Natural killer cell (primary cell): ENCODE data around the gene CHRNA3. TPM values are rescaled to one million over a fixed set of nuclear protein-coding genes. Genes with fewer than 3 reads are reported as not detected.

Experiments
- ATAC-seq, 3 donors: fragments of 150-1000 bp in 2 of 3; fragments of 200-7000 bp in 1 of 3; cut with Tn5 transposase; 1 replicate in 1 of 3; 2 replicates in 2 of 3; pipeline ENCODE4 v1.10.0; 2021; ENCODE audit warnings: mild to moderate bottlenecking in 2 of 3, moderate library complexity in 2 of 3
- DNase-seq, 2 donors: peaks; one replicate each; pipeline versions ENCODE4 v3.0.0 to v3.0.0-alpha.2; 2013 to 2021; ENCODE audit warnings: mixed read lengths in 1 of 2
- H3K27ac ChIP-seq: one replicate; pipeline ENCODE4 v1.5.1; 2013; ENCODE audit warnings: mild to moderate bottlenecking, low read length
- H3K27me3 ChIP-seq: one replicate; pipeline ENCODE4 v1.6.1; 2013; ENCODE audit warnings: low read length; ENCODE audit not compliant: control insufficient read depth, insufficient read depth
- H3K36me3 ChIP-seq: one replicate; pipeline ENCODE4 v1.6.1; 2013; ENCODE audit warnings: low read length; ENCODE audit not compliant: control insufficient read depth, insufficient read depth
- H3K4me1 ChIP-seq: one replicate; pipeline ENCODE4 v1.6.1; 2013; ENCODE audit warnings: low read length; ENCODE audit not compliant: control insufficient read depth, insufficient read depth
- H3K4me3 ChIP-seq: one replicate; pipeline ENCODE4 v1.5.1; 2013; ENCODE audit warnings: low read length
- H3K9me3 ChIP-seq: one replicate; pipeline ENCODE4 v1.6.1; 2013; ENCODE audit warnings: low read length; ENCODE audit not compliant: control insufficient read depth, insufficient read depth
- H3K27ac Mint-ChIP-seq, 2 donors: one replicate each; pipeline ENCODE4 v1.8.0; 2022; ENCODE audit warnings: mild to moderate bottlenecking in 2 of 2, mixed read lengths in 2 of 2, moderate library complexity in 1 of 2
- H3K27me3 Mint-ChIP-seq, 2 donors: one replicate each; pipeline ENCODE4 v1.8.0; 2022; ENCODE audit warnings: low read depth in 2 of 2, mixed read lengths in 2 of 2
- H3K36me3 Mint-ChIP-seq: one replicate; pipeline ENCODE4 v1.8.0; 2022; ENCODE audit warnings: mixed read lengths
- H3K4me1 Mint-ChIP-seq, 2 donors: one replicate each; pipeline ENCODE4 v1.8.0; 2022; ENCODE audit warnings: mixed read lengths in 2 of 2
- H3K4me3 Mint-ChIP-seq: one replicate; pipeline ENCODE4 v1.8.0; 2022; ENCODE audit warnings: mild to moderate bottlenecking, moderate library complexity, mixed read lengths
- H3K9me3 Mint-ChIP-seq, 2 donors: one replicate each; pipeline ENCODE4 v1.8.0; 2022; ENCODE audit warnings: mixed read lengths in 2 of 2
- WGBS: methylation state at CpG from one replicate; pipeline ENCODE4 v1.1.7; 2013; ENCODE audit warnings: missing lambda C conversion rate; ENCODE audit not compliant: insufficient coverage; 5-methylcytosine and 5-hydroxymethylcytosine counted together
- intact Hi-C: fragments of 100-400 bp; cut with micrococcal nuclease; formaldehyde crosslinking; loops from one replicate; pipeline ENCODE4 v1.14.2; 2022
- total RNA-seq, 4 donors: library from RNA; stranded (reverse); fragments of 120-200 nt in 1 of 4; gene quantifications; one replicate each; pipeline versions ENCODE4 v1.2.3 to v1.2.4, GENCODE V29; 2013 to 2022
- TF ChIP-seq, protein P1 (sequence below): fragments of 200-600 bp; IDR thresholded peaks from one replicate; pipeline ENCODE4 v1.8.0; 2022; ENCODE audit warnings: antibody characterized with exemption

CHRNA3 gene
- total RNA-seq, 3 donors from 2014 or later (not counting 1 experiment from before 2014, with no cell fraction given): not detected

DNA sequence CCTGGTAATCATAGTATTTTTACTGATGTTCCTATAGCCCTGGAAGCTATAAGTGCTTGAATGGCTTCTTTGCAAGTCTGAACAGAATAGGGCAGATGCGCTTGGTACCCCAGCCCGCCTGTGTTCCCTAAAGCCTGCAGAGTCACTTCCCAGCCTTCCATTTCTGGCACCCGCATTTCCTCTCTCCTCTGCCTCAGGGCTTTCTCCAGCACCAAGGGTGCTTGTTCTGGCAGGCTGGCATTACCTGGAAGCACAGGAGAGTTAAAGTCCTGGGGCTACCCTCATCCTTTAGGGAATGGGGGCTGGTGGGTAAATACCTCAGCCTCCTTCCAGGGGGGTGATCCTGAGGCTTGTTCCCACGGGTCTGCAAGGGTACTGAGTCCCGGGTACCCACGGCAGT lies 7.4 kb upstream of the CHRNA3 start:
- Mint-ChIP-seq H3K27ac (no peak overlapping the region), H3K36me3 (no peaks in the 10 kb centered on the region), H3K9me3 (no peaks in the 10 kb centered on the region), H3K27me3 (peaks cover 8 to 25% of the 10 kb centered on the region in 2 donors), H3K4me3 (no peak overlapping the region), H3K4me1 (no peaks in the 10 kb centered on the region)
- Histone ChIP-seq H3K4me1 (no peaks in the 10 kb centered on the region), H3K27me3 (no peaks in the 10 kb centered on the region), H3K36me3 (no peaks in the 10 kb centered on the region), H3K4me3 (no peak overlapping the region), H3K27ac (no peak overlapping the region), H3K9me3 (no peaks in the 10 kb centered on the region)
- DNase-seq: no peak
- TF ChIP-seq, protein P1, sequence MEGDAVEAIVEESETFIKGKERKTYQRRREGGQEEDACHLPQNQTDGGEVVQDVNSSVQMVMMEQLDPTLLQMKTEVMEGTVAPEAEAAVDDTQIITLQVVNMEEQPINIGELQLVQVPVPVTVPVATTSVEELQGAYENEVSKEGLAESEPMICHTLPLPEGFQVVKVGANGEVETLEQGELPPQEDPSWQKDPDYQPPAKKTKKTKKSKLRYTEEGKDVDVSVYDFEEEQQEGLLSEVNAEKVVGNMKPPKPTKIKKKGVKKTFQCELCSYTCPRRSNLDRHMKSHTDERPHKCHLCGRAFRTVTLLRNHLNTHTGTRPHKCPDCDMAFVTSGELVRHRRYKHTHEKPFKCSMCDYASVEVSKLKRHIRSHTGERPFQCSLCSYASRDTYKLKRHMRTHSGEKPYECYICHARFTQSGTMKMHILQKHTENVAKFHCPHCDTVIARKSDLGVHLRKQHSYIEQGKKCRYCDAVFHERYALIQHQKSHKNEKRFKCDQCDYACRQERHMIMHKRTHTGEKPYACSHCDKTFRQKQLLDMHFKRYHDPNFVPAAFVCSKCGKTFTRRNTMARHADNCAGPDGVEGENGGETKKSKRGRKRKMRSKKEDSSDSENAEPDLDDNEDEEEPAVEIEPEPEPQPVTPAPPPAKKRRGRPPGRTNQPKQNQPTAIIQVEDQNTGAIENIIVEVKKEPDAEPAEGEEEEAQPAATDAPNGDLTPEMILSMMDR: no peak
- no peak for ATAC-seq
- intact Hi-C loops: no loop called here
- WGBS: 76% methylated on average over 6 of the region's 6 CpGs

DNA sequence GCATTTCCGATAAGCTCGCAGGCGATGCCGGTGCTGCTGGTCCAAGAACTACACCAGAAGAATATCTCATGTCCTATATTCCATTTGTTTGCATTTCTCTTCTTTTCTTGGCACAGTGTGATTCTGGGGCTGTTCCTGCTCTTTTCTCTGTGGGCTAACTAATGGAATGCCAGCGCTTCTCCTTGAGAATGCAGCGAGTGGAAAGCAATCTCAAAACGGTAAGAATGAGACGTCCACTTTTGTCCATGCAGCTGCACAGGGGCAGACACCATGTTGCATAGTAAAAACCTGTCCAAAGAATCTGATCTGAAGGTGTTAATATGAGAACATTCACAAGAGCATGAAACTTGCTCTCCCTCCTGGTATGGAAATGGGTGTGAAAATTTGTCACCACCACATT lies 6.6 kb upstream of the CHRNA3 start:
- intact Hi-C loops: no loop called here
- Mint-ChIP-seq H3K36me3 (no peaks in the 10 kb centered on the region), H3K27me3 (peaks cover 13 to 27% of the 10 kb centered on the region in 2 donors), H3K9me3 (no peaks in the 10 kb centered on the region), H3K4me1 (no peaks in the 10 kb centered on the region), H3K27ac (no peak overlapping the region), H3K4me3 (no peak overlapping the region)
- TF ChIP-seq, protein P1: no peak
- no peaks in the 10 kb centered on the region for H3K9me3 ChIP-seq
- H3K4me1 ChIP-seq: no peaks in the 10 kb centered on the region
- 96% methylated on average over 8 of the region's 8 CpGs for WGBS
- no peak for ATAC-seq
- H3K27ac ChIP-seq: no peak overlapping the region
- DNase-seq: no peak
- H3K27me3 ChIP-seq: no peaks in the 10 kb centered on the region
- no peak overlapping the region for H3K4me3 ChIP-seq
- H3K36me3 ChIP-seq: no peaks in the 10 kb centered on the region

DNA sequence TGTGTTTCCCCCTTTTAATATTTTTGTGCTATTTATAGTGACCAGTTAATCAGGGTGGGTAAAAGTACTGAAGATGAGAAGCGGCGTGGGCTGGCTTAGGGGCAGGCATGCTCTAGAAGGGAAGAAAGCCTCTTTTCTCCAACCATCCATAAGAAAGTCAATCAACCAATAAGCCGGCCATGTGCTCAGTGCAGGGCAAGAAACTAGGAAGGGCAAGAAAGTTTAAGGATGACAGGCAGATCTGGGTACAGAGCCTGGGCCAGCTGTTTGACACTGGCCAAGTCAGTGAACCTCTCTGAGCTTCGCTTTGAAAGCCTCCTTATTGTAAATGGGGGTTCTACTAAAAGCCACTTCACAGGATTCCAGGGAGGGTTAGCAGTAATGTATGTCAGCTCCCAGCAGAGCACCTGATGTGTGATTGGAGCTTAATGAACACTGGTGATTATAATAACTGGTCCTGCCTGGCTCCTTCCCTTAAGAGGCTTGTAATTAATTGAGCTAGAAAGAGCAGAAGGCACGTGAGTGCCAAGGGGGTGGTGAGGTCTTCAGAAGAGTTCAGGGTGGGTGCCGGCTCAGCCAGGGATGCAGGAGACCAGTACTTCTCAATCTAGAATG lies 5.7 kb upstream of the CHRNA3 start:
- no peaks in the 10 kb centered on the region for H3K36me3 Mint-ChIP-seq
- ATAC-seq: no peak
- Histone ChIP-seq H3K27ac (no peak overlapping the region), H3K9me3 (no peaks in the 10 kb centered on the region), H3K36me3 (no peaks in the 10 kb centered on the region), H3K27me3 (peaks cover 3% of the 10 kb centered on the region), H3K4me3 (no peak overlapping the region), H3K4me1 (no peaks in the 10 kb centered on the region)
- no peak overlapping the region for H3K4me3 Mint-ChIP-seq
- no peak for DNase-seq
- H3K27me3 Mint-ChIP-seq: peaks cover 21 to 29% of the 10 kb centered on the region in 2 donors
- intact Hi-C loops: no loop called here
- no peaks in the 10 kb centered on the region for H3K4me1 Mint-ChIP-seq
- TF ChIP-seq, protein P1: no peak
- 83% methylated on average over 4 of the region's 6 CpGs for WGBS
- no peaks in the 10 kb centered on the region for H3K9me3 Mint-ChIP-seq
- no peak overlapping the region for H3K27ac Mint-ChIP-seq
